ENCODE measurements around the gene SRP72. TPM values are rescaled to one million over a fixed set of nuclear protein-coding genes. Genes with fewer than 3 reads are reported as not detected.

SRP72 gene
- total and polyA plus RNA-seq, 2 of the 8 experiments (the other 6 are each of a cell fraction or from before 2014, with no cell fraction given) = 37.7 to 144 TPM

- TF ChIP-seq CBX5 (IDR thresholded peaks at IDR 0.05; ENCODE audit: low read depth, low read length) = no peak
- peak; percentile 85 for TF ChIP-seq CHD1 (IDR thresholded peaks at IDR 0.05; ENCODE audit: low read depth, low read length)
- peak; percentile 41; the same call in 1 of the 2 replicates for TF ChIP-seq BACH1 (IDR thresholded peaks at IDR 0.05; ENCODE audit: low read length)
- TF ChIP-seq HDAC2 (IDR thresholded peaks at IDR 0.05; ENCODE audit: borderline replicate concordance in 1 of 2, low read depth in 2 of 2, low read length in 2 of 2) = peak in 1 of 2 experiments; percentile 89; a peak in 2 of 4 replicates
- no peak for TF ChIP-seq KDM5A (IDR thresholded peaks at IDR 0.05; ENCODE audit: low read length)
- 0 out of 2 replicates have a peak, but pooled peaks have one; percentile 32 for TF ChIP-seq TEAD4 (IDR thresholded peaks at IDR 0.05; ENCODE audit: low read depth, low read length)
- TF ChIP-seq, protein P1, sequence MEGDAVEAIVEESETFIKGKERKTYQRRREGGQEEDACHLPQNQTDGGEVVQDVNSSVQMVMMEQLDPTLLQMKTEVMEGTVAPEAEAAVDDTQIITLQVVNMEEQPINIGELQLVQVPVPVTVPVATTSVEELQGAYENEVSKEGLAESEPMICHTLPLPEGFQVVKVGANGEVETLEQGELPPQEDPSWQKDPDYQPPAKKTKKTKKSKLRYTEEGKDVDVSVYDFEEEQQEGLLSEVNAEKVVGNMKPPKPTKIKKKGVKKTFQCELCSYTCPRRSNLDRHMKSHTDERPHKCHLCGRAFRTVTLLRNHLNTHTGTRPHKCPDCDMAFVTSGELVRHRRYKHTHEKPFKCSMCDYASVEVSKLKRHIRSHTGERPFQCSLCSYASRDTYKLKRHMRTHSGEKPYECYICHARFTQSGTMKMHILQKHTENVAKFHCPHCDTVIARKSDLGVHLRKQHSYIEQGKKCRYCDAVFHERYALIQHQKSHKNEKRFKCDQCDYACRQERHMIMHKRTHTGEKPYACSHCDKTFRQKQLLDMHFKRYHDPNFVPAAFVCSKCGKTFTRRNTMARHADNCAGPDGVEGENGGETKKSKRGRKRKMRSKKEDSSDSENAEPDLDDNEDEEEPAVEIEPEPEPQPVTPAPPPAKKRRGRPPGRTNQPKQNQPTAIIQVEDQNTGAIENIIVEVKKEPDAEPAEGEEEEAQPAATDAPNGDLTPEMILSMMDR (IDR thresholded peaks at IDR 0.05; ENCODE audit: control extremely low read depth in 1 of 3, insufficient read depth in 1 of 3, low read depth in 1 of 3, low read length in 3 of 3) = peak in 2 of 3 experiments; percentile 7 to 30; a peak in 2 of 4 replicates
- peak; percentile 84; the same call in 1 of the 2 replicates for TF ChIP-seq RBBP5 (IDR thresholded peaks at IDR 0.05; ENCODE audit: borderline replicate concordance, low read depth, low read length)
- peak; percentile 67 for TF ChIP-seq CREB1 (IDR thresholded peaks at IDR 0.05)
- TF ChIP-seq GABPA (IDR thresholded peaks at IDR 0.05; ENCODE audit: borderline replicate concordance, insufficient read depth, low read length) = no peak
- TF ChIP-seq RXRA (IDR thresholded peaks at IDR 0.05; ENCODE audit: insufficient read depth, low read depth, low read length) = no peak
- TF ChIP-seq SP2 (IDR thresholded peaks at IDR 0.05; ENCODE audit: low read length) = no peak
- no peak for TF ChIP-seq ATF3 (IDR thresholded peaks at IDR 0.05; ENCODE audit: insufficient read depth, low read depth, low read length)
- peak; percentile 94 for TF ChIP-seq SP4 (IDR thresholded peaks at IDR 0.05; ENCODE audit: low read length)
- peak; percentile 40; the same call in 1 of the 2 replicates for TF ChIP-seq CHD2 (IDR thresholded peaks at IDR 0.05; ENCODE audit: low read length)
- peak; percentile 31 for TF ChIP-seq NRF1 (IDR thresholded peaks at IDR 0.05; ENCODE audit: low read depth, low read length)
- TF ChIP-seq KDM4A (IDR thresholded peaks at IDR 0.05; ENCODE audit: low read depth, low read length, severe bottlenecking) = peak; percentile 51
- TF ChIP-seq, protein P2, sequence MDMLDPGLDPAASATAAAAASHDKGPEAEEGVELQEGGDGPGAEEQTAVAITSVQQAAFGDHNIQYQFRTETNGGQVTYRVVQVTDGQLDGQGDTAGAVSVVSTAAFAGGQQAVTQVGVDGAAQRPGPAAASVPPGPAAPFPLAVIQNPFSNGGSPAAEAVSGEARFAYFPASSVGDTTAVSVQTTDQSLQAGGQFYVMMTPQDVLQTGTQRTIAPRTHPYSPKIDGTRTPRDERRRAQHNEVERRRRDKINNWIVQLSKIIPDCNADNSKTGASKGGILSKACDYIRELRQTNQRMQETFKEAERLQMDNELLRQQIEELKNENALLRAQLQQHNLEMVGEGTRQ (IDR thresholded peaks at IDR 0.05; ENCODE audit: low read length) = no peak
- TF ChIP-seq SUZ12 (IDR thresholded peaks at IDR 0.05; ENCODE audit: low read length) = no peak
Measured at GRCh38 chr4:56435140-56435926, 32.1 kb upstream of the SRP72 start, which contains the start of gene PPAT (continued).
